Suprapubic skin (tissue), 3 donors: ENCODE data around the gene SLC22A14.

Experiments used
- POLR2A ChIP-seq, 2 donors: fragments of 450-650 bp; IDR thresholded peaks; one replicate each; pipeline ENCODE4 v1.6.1; 2017; ENCODE audit warnings: antibody characterized with exemption in 2 of 2, mild to moderate bottlenecking in 2 of 2, moderate library complexity in 2 of 2
- TF ChIP-seq, protein P1 (sequence below), 2 donors: fragments of 200-600 bp in 1 of 2; fragments of 450-650 bp in 1 of 2; sonication (generic) in 1 of 2; IDR thresholded peaks; one replicate each; pipeline ENCODE4 v1.5.1; 2016 to 2019; ENCODE audit warnings: antibody characterized with exemption in 2 of 2, mild to moderate bottlenecking in 1 of 2, moderate library complexity in 1 of 2

DNA sequence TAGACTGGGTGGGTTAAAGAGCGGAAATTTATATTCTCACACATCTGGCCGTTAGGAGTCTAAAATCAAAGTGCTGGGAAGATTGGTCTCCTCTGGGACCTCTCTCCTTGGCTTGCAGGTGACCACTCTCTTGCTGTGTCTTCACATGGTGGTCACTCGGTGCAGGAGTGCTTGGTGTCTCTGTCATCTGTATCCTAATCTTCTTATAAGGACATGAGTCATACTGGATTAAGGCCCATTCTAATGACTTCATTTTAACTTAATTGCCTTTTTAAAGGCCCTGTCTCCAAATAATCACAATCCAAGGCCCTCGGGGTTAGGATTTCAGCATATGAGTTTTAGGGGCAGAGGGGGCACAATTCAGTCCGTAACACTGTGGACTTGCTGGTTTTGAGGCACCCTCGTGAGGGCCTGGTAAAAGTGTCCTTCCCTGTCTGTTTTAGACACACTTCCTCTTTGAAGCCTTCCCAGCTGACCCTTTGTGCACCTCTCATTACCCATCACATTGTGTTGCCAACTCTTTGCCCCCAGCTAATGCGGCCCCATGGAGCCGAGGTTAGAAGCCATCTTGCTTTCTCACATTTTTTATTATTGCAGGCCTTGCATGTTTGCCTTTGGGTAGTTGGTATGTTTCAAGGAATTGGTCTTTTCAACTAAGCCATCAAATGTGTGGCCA is 67.7 kb downstream of the SLC22A14 start:
- TF ChIP-seq, protein P1, sequence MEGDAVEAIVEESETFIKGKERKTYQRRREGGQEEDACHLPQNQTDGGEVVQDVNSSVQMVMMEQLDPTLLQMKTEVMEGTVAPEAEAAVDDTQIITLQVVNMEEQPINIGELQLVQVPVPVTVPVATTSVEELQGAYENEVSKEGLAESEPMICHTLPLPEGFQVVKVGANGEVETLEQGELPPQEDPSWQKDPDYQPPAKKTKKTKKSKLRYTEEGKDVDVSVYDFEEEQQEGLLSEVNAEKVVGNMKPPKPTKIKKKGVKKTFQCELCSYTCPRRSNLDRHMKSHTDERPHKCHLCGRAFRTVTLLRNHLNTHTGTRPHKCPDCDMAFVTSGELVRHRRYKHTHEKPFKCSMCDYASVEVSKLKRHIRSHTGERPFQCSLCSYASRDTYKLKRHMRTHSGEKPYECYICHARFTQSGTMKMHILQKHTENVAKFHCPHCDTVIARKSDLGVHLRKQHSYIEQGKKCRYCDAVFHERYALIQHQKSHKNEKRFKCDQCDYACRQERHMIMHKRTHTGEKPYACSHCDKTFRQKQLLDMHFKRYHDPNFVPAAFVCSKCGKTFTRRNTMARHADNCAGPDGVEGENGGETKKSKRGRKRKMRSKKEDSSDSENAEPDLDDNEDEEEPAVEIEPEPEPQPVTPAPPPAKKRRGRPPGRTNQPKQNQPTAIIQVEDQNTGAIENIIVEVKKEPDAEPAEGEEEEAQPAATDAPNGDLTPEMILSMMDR (IDR thresholded peaks at IDR 0.05): no peak
- TF ChIP-seq POLR2A (IDR thresholded peaks at IDR 0.05): no peak
